Calu3 (cell line): ENCODE results near the gene FBXO3. TPM values are rescaled to one million over a fixed set of nuclear protein-coding genes. Genes with fewer than 3 reads are reported as not detected.

Source experiments
- BruUV-seq: library from RNA; stranded (reverse); fragments of 400-500 nt; replicated peaks from 2 replicates; lab custom pipeline; 2021; lab: Mats Ljungman, UMichigan
- CTCF ChIA-PET: fragments of 300-600 bp; sonication (Branson Sonifier 250); formaldehyde crosslinking; loops from one replicate; lab custom pipeline; 2022; ENCODE audit warnings: antibody characterized with exemption; lab: Charles Lee
- DNase-seq: peaks from one replicate; pipeline ENCODE4 v3.0.0; 2022
- H3K27ac Mint-ChIP-seq: one replicate; pipeline ENCODE4 v1.8.0; 2022; ENCODE audit warnings: mixed read lengths; ENCODE audit not compliant: unreplicated experiment
- H3K27me3 Mint-ChIP-seq: one replicate; pipeline ENCODE4 v1.8.0; 2022; ENCODE audit warnings: mixed read lengths; ENCODE audit not compliant: unreplicated experiment
- H3K36me3 Mint-ChIP-seq: one replicate; pipeline ENCODE4 v1.8.0; 2022; ENCODE audit warnings: mild to moderate bottlenecking, moderate library complexity, mixed read lengths; ENCODE audit not compliant: insufficient read depth, unreplicated experiment
- H3K4me1 Mint-ChIP-seq: one replicate; pipeline ENCODE4 v1.8.0; 2022; ENCODE audit warnings: mild to moderate bottlenecking, low read depth, mixed read lengths; ENCODE audit not compliant: unreplicated experiment
- H3K4me3 Mint-ChIP-seq: one replicate; pipeline ENCODE4 v1.8.0; 2022; ENCODE audit warnings: mild to moderate bottlenecking, low read depth, moderate library complexity, mixed read lengths; ENCODE audit not compliant: unreplicated experiment
- H3K9me3 Mint-ChIP-seq: one replicate; pipeline ENCODE4 v1.8.0; 2022; ENCODE audit warnings: low read depth, mixed read lengths; ENCODE audit not compliant: unreplicated experiment
- CTCF ChIP-seq: fragments of 200-600 bp; IDR thresholded peaks from one replicate; pipeline ENCODE4 v1.8.0; 2022; ENCODE audit warnings: antibody characterized with exemption; ENCODE audit not compliant: unreplicated experiment
- intact Hi-C: fragments of 100-400 bp; cut with micrococcal nuclease; formaldehyde crosslinking; loops from one replicate; pipeline ENCODE4 v1.10.0; 2022; ENCODE audit not compliant: unreplicated experiment
- total RNA-seq: library from RNA; stranded (reverse); gene quantifications from 2 replicates; pipeline ENCODE4 v1.2.3, GENCODE V29; 2022

Gene FBXO3
- total RNA-seq, 1 experiment from 2014 or later, result 24.3 TPM

- Mint-ChIP-seq H3K9me3 (no peaks in the 10 kb centered on the region), H3K27ac (peak overlapping the region; percentile 92), H3K4me1 (peaks cover 93% of the 10 kb centered on the region), H3K36me3 (peaks cover 91% of the 10 kb centered on the region), H3K4me3 (peak overlapping the region; percentile 76), H3K27me3 (no peaks in the 10 kb centered on the region)
- BruUV-seq, result no TSS peak
- TF ChIP-seq CTCF, result no peak
- CTCF ChIA-PET, result interaction anchor here (0.9 to 2.1 kb wide), 5 partner anchors 11 to 48 kb away, joined by 3 to 13 read pairs (median 4); no protein-coding TSS in a partner anchor
- DNase-seq, result peak; percentile 40
- intact Hi-C loops, result loop anchor here (5.0 kb wide), 1 partner anchor 437 kb away; the partner anchor contains the start of gene HIPK3
These were observed 79.8 kb downstream of the FBXO3 start for GRCh38 chr11:33694346-33695050.

- Mint-ChIP-seq H3K4me1 (peaks cover 100% of the 10 kb centered on the region), H3K36me3 (peaks cover 88% of the 10 kb centered on the region), H3K27me3 (no peaks in the 10 kb centered on the region), H3K4me3 (peak overlapping the region; percentile 63), H3K27ac (peak overlapping the region; percentile 92), H3K9me3 (no peaks in the 10 kb centered on the region)
- TF ChIP-seq CTCF, result no peak
- DNase-seq, result no peak
- TSS peak; percentile 54 for BruUV-seq
- intact Hi-C loops, result loop anchor here (2.0 to 5.0 kb wide), 2 partner anchors 42 to 435 kb away; partner anchors contain the start of gene HIPK3
- CTCF ChIA-PET, result interaction anchor here (0.6 to 5.2 kb wide), 13 partner anchors 9 to 221 kb away, joined by 3 to 54 read pairs (median 3); partner anchors contain the start of gene C11orf91
These were observed 81.8 kb downstream of the FBXO3 start for GRCh38 chr11:33692541-33692940.

- no peaks in the 10 kb centered on the region for H3K27me3 Mint-ChIP-seq
- peak; percentile 84 for DNase-seq
- no TSS peak for BruUV-seq
- H3K36me3 Mint-ChIP-seq, result peaks cover 83% of the 10 kb centered on the region
- TF ChIP-seq CTCF, result no peak
- H3K4me1 Mint-ChIP-seq, result peaks cover 95% of the 10 kb centered on the region
- intact Hi-C loops, result loop anchor here (2.0 to 5.0 kb wide), 2 partner anchors 43 to 435 kb away; partner anchors contain the start of gene HIPK3
- H3K4me3 Mint-ChIP-seq, result peak overlapping the region; percentile 63
- peak overlapping the region; percentile 92 for H3K27ac Mint-ChIP-seq
- CTCF ChIA-PET, result interaction anchor here (0.6 to 5.2 kb wide), 14 partner anchors 10 to 221 kb away, joined by 3 to 54 read pairs (median 4); partner anchors contain the start of gene C11orf91
- H3K9me3 Mint-ChIP-seq, result no peaks in the 10 kb centered on the region
These were observed 82.3 kb downstream of the FBXO3 start for GRCh38 chr11:33692013-33692504.

- CTCF ChIA-PET, result interaction anchor here (0.6 to 5.2 kb wide), 12 partner anchors 11 to 123 kb away, joined by 3 to 54 read pairs (median 4); partner anchors contain the start of gene C11orf91
- Mint-ChIP-seq H3K4me3 (peak overlapping the region; percentile 63), H3K9me3 (no peaks in the 10 kb centered on the region), H3K27ac (peak overlapping the region; percentile 92), H3K27me3 (no peaks in the 10 kb centered on the region), H3K36me3 (peaks cover 75% of the 10 kb centered on the region), H3K4me1 (peaks cover 87% of the 10 kb centered on the region)
- TSS peak; percentile 80 for BruUV-seq
- TF ChIP-seq CTCF, result no peak
- DNase-seq, result no peak
- intact Hi-C loops, result loop anchor here (5.0 kb wide), 1 partner anchor 434 kb away; the partner anchor contains the start of gene HIPK3
These were observed 83.1 kb downstream of the FBXO3 start for GRCh38 chr11:33691066-33691864.
